HS-5 (cell line): ENCODE results near the gene C3.
"Not testable (repeated sequence)": the region's sequence is repeated elsewhere in the genome, so short reads cannot be mapped to it uniquely, and the experiment has no call there.

Experiments used
- DNase-seq: peaks from one replicate; pipeline ENCODE4 v3.0.0-alpha.2; 2012; ENCODE audit warnings: low read depth

C3 gene

GRCh38 chr19:6713773-6714692, 6.4 kb downstream of the C3 start:
- no peak for DNase-seq

- no peak for DNase-seq
These were observed 7.5 kb downstream of the C3 start for GRCh38 chr19:6712692-6713670.

- no peak for DNase-seq
These were observed 8.2 kb downstream of the C3 start for GRCh38 chr19:6712231-6712630.

- DNase-seq: no peak
These were observed 8.8 kb downstream of the C3 start for GRCh38 chr19:6711605-6712004.

GRCh38 chr19:6711078-6711361, 9.4 kb downstream of the C3 start:
- DNase-seq: no peak

- no peak for DNase-seq
These were observed 10.0 kb downstream of the C3 start for GRCh38 chr19:6710273-6711077.

GRCh38 chr19:6709549-6709948, 10.9 kb downstream of the C3 start:
- DNase-seq: no peak

GRCh38 chr19:6708913-6709312, 11.5 kb downstream of the C3 start:
- not testable (repeated sequence) for DNase-seq

GRCh38 chr19:6708346-6708745, 12.1 kb downstream of the C3 start:
- no peak for DNase-seq

GRCh38 chr19:6707658-6708018, 12.8 kb downstream of the C3 start:
- no peak for DNase-seq

GRCh38 chr19:6707011-6707657, 13.3 kb downstream of the C3 start:
- no peak for DNase-seq

GRCh38 chr19:6706633-6706958, 13.9 kb downstream of the C3 start:
- DNase-seq: no peak

- DNase-seq: no peak
These were observed 14.4 kb downstream of the C3 start for GRCh38 chr19:6705931-6706632.

- DNase-seq: no peak
These were observed 19.7 kb downstream of the C3 start for GRCh38 chr19:6700586-6701316.

- no peak for DNase-seq
These were observed 20.5 kb downstream of the C3 start for GRCh38 chr19:6699935-6700334.

GRCh38 chr19:6697291-6697690, 23.2 kb downstream of the C3 start:
- DNase-seq: no peak

GRCh38 chr19:6696239-6696820, 24.1 kb downstream of the C3 start:
- DNase-seq: no peak

- no peak for DNase-seq
These were observed 26.2 kb downstream of the C3 start for GRCh38 chr19:6694147-6694815.

GRCh38 chr19:6693681-6694080, 26.8 kb downstream of the C3 start:
- no peak for DNase-seq

- DNase-seq: no peak
These were observed 27.4 kb downstream of the C3 start for GRCh38 chr19:6693056-6693471.
